Lower leg skin (tissue), 3 donors: ENCODE data around the gene SEC16A.

ENCODE experiments used
- CTCF ChIP-seq, 3 donors: fragments of 450-650 bp; IDR thresholded peaks; one replicate each; pipeline ENCODE4 v1.5.1; 2016; ENCODE audit warnings: antibody characterized with exemption in 3 of 3, mild to moderate bottlenecking in 3 of 3, moderate library complexity in 2 of 3
- POLR2A ChIP-seq, 2 donors: fragments of 450-650 bp; IDR thresholded peaks; one replicate each; pipeline ENCODE4 v1.6.1; 2016 to 2017; ENCODE audit warnings: antibody characterized with exemption in 2 of 2, mild to moderate bottlenecking in 1 of 2, moderate library complexity in 1 of 2

GRCh38 chr9:136443087-136443486 lies 39.8 kb downstream of the SEC16A start:
- TF ChIP-seq CTCF (IDR thresholded peaks at IDR 0.05), result no peak
- no peak for TF ChIP-seq POLR2A (IDR thresholded peaks at IDR 0.05)
